HepG2 (cell line): ENCODE measurements around the gene GNAI2. TPM values are rescaled to one million over a fixed set of nuclear protein-coding genes. Genes with fewer than 3 reads are reported as not detected.

ENCODE experiments used
- ELK4 ChIP-seq: sonication (generic); formaldehyde crosslinking; IDR thresholded peaks from 2 replicates; pipeline ENCODE4 v1.9.0; 2021; ENCODE audit warnings: missing genetic modification reagents, borderline replicate concordance
- FOXA1 ChIP-seq, 2 experiments: fragments of 450-650 bp in 1 of 2; sonication (generic) in 1 of 2; formaldehyde crosslinking in 1 of 2; IDR thresholded peaks; 2 replicates each; pipeline versions ENCODE4 v1.4.0 to v1.6.1; 2016 to 2020; ENCODE audit warnings: missing genetic modification reagents in 1 of 2
- JARID2 ChIP-seq: sonication (generic); formaldehyde crosslinking; IDR thresholded peaks from 2 replicates; pipeline ENCODE4 v1.8.1; 2023; ENCODE audit warnings: missing genetic modification reagents, inconsistent platforms; ENCODE audit not compliant: insufficient replicate concordance
- KDM5B ChIP-seq: sonication (generic); formaldehyde crosslinking; IDR thresholded peaks from 2 replicates; pipeline ENCODE4 v1.4.0; 2020; ENCODE audit warnings: missing genetic modification reagents, mild to moderate bottlenecking, borderline replicate concordance
- KLF16 ChIP-seq, 2 experiments: sonication (generic) in 1 of 2; formaldehyde crosslinking in 1 of 2; IDR thresholded peaks; 2 replicates each; pipeline versions ENCODE4 v1.6.1 to v1.8.0; 2016 to 2023; ENCODE audit warnings: missing genetic modification reagents in 2 of 2, missing compliant biosample characterization in 1 of 2
- MED1 ChIP-seq: sonication (generic); formaldehyde crosslinking; IDR thresholded peaks from 2 replicates; pipeline ENCODE4 v1.4.0; 2020; ENCODE audit warnings: missing genetic modification reagents
- SALL1 ChIP-seq: sonication (generic); formaldehyde crosslinking; IDR thresholded peaks from 2 replicates; pipeline ENCODE4 v1.8.0; 2022; ENCODE audit warnings: mild to moderate bottlenecking, missing genetic modification reagents
- SRSF4 ChIP-seq: fragments of 200-400 bp; formaldehyde crosslinking; IDR thresholded peaks from one replicate; pipeline ENCODE4 v1.6.1; 2018; ENCODE audit warnings: mild to moderate bottlenecking, low read depth, low read length, moderate library complexity; ENCODE audit not compliant: poor library complexity, severe bottlenecking
- ZMYM4 ChIP-seq: sonication (generic); formaldehyde crosslinking; IDR thresholded peaks from 2 replicates; pipeline ENCODE4 v1.8.1; 2023; ENCODE audit warnings: mild to moderate bottlenecking, missing genetic modification reagents
- ZNF275 ChIP-seq: sonication (generic); formaldehyde crosslinking; IDR thresholded peaks from 2 replicates; pipeline ENCODE4 v1.8.0; 2022; ENCODE audit warnings: missing genetic modification reagents, mild to moderate bottlenecking, inconsistent platforms, borderline replicate concordance
- ZNF562 ChIP-seq: sonication (generic); formaldehyde crosslinking; IDR thresholded peaks from 2 replicates; pipeline ENCODE4 v1.8.0; 2022; ENCODE audit warnings: missing genetic modification reagents, borderline replicate concordance
- ZNF776 ChIP-seq: sonication (generic); formaldehyde crosslinking; IDR thresholded peaks from 2 replicates; pipeline ENCODE4 v1.4.0; 2020; ENCODE audit warnings: mild to moderate bottlenecking, missing genetic modification reagents
- polyA plus RNA-seq, 8 experiments: library from polyadenylated mRNA; depleted of rRNA in 3 of 8; stranded (reverse) in 7 of 8; unstranded in 1 of 8; fragments of >200 nt; fragmentation: Illumina TruSeq in 4 of 8; extraction: Trizol in 4 of 8; gene quantifications; 2 replicates each; pipeline versions ENCODE4 v1.2.1 to v1.2.3, GENCODE V29; 2011 to 2016; ENCODE audit warnings: low read depth in 4 of 8, missing spikeins in 1 of 8, mixed read lengths in 1 of 8; ENCODE audit not compliant: insufficient read depth in 1 of 8
- total RNA-seq, 5 experiments: library from RNA; depleted of rRNA; stranded (reverse); fragments of >200 nt; fragmentation: Illumina TruSeq; extraction: Trizol; gene quantifications; 2 replicates each; pipeline ENCODE4 v1.2.3, GENCODE V29; 2016; ENCODE audit warnings: low read depth in 1 of 5
- TF ChIP-seq, protein P1 (sequence below), 2 experiments: fragments of 450-650 bp in 1 of 2; sonication (generic) in 1 of 2; formaldehyde crosslinking in 1 of 2; IDR thresholded peaks; 2 replicates each; pipeline versions ENCODE4 v1.6.1 to v1.8.0; 2016 to 2022; ENCODE audit warnings: antibody characterized with exemption in 1 of 2, mild to moderate bottlenecking in 1 of 2, missing genetic modification reagents in 1 of 2
- TF ChIP-seq, protein P2 (sequence below): sonication (generic); formaldehyde crosslinking; IDR thresholded peaks from 2 replicates; pipeline ENCODE4 v1.5.0; 2020; ENCODE audit warnings: mild to moderate bottlenecking, low read depth, missing genetic modification reagents, borderline replicate concordance

Gene GNAI2
- total and polyA plus RNA-seq, 2 of the 13 experiments (the other 11 are each of a cell fraction or from before 2014, with no cell fraction given) = 51.1 to 66.2 TPM

- TF ChIP-seq SRSF4 = no peak
- no peak for TF ChIP-seq ZNF562 (CRISPR knock-in tag)
- no peak for TF ChIP-seq FOXA1 (IDR thresholded peaks at IDR 0.05)
- TF ChIP-seq FOXA1 (CRISPR knock-in tag; IDR thresholded peaks at IDR 0.05) = no peak
- no peak for TF ChIP-seq ZNF275 (CRISPR knock-in tag)
- TF ChIP-seq, protein P1, sequence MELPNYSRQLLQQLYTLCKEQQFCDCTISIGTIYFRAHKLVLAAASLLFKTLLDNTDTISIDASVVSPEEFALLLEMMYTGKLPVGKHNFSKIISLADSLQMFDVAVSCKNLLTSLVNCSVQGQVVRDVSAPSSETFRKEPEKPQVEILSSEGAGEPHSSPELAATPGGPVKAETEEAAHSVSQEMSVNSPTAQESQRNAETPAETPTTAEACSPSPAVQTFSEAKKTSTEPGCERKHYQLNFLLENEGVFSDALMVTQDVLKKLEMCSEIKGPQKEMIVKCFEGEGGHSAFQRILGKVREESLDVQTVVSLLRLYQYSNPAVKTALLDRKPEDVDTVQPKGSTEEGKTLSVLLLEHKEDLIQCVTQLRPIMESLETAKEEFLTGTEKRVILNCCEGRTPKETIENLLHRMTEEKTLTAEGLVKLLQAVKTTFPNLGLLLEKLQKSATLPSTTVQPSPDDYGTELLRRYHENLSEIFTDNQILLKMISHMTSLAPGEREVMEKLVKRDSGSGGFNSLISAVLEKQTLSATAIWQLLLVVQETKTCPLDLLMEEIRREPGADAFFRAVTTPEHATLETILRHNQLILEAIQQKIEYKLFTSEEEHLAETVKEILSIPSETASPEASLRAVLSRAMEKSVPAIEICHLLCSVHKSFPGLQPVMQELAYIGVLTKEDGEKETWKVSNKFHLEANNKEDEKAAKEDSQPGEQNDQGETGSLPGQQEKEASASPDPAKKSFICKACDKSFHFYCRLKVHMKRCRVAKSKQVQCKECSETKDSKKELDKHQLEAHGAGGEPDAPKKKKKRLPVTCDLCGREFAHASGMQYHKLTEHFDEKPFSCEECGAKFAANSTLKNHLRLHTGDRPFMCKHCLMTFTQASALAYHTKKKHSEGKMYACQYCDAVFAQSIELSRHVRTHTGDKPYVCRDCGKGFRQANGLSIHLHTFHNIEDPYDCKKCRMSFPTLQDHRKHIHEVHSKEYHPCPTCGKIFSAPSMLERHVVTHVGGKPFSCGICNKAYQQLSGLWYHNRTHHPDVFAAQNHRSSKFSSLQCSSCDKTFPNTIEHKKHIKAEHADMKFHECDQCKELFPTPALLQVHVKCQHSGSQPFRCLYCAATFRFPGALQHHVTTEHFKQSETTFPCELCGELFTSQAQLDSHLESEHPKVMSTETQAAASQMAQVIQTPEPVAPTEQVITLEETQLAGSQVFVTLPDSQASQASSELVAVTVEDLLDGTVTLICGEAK (IDR thresholded peaks at IDR 0.05) = no peak
- TF ChIP-seq, protein P1 (CRISPR knock-in tag; IDR thresholded peaks at IDR 0.05) = peak; percentile 35; the same call in 1 of the 2 replicates
- no peak for TF ChIP-seq KDM5B (CRISPR knock-in tag)
- TF ChIP-seq, protein P2, sequence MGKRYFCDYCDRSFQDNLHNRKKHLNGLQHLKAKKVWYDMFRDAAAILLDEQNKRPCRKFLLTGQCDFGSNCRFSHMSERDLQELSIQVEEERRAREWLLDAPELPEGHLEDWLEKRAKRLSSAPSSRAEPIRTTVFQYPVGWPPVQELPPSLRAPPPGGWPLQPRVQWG (CRISPR knock-in tag) = no peak
- TF ChIP-seq ZNF776 (CRISPR knock-in tag) = no peak
- no peak; the same call in 1 of the 2 replicates for TF ChIP-seq SALL1
- no peak for TF ChIP-seq KLF16 (CRISPR knock-in tag; IDR thresholded peaks at IDR 0.05)
- no peak for TF ChIP-seq JARID2 (CRISPR knock-in tag)
- TF ChIP-seq MED1 (CRISPR knock-in tag) = no peak
- TF ChIP-seq ELK4 = no peak
- TF ChIP-seq ZMYM4 (CRISPR knock-in tag) = no peak
Observed at GRCh38 chr3:50302095-50303012, 66.3 kb downstream of the GNAI2 start (continued).
